ENCODE data around the gene RBM8A. TPM values are rescaled to one million over a fixed set of nuclear protein-coding genes. Genes with fewer than 3 reads are reported as not detected.

Gene RBM8A
- total RNA-seq, result 46.7 and 84.0 TPM in 2 replicates

GRCh38 chr1:145927063-145927886 is at the start of gene RBM8A:
Gene RBM8A (minus strand): TSS chr1:145927484. CDS start chr1:145927426, 58 bp downstream.

GRCh38 chr1:145964328-145965118 is 37.2 kb upstream of the RBM8A start, which contains the start of the genes ANKRD34A and POLR3GL:
Gene ANKRD34A (minus strand): TSS chr1:145964575. CDS start chr1:145961759, 2,816 bp downstream.
Gene POLR3GL (plus strand): TSS chr1:145964690. CDS start chr1:145974866, 10,176 bp downstream.

GRCh38 chr1:145957443-145958319 is 30.4 kb upstream of the RBM8A start, which contains the start of gene LIX1L:
Gene LIX1L (minus strand): TSS chr1:145958017. CDS start chr1:145957927, 90 bp downstream.

GRCh38 chr1:145918144-145918991 is 8.9 kb downstream of the RBM8A start, which contains the start of gene PEX11B:
Gene PEX11B (minus strand): TSS chr1:145918717. CDS start chr1:145918688, 29 bp downstream.

GRCh38 chr1:145885738-145886287 is 41.5 kb downstream of the RBM8A start, which contains the start of gene ANKRD35:
Gene ANKRD35 (minus strand): TSS chr1:145885866. CDS start chr1:145885758, 108 bp downstream.

Other genes with a start within 250 kb of the RBM8A start
- 190 and 204 TPM in 2 replicates for gene PDZK1, start 220.1 kb downstream of the RBM8A start, total RNA-seq
- under 0.01 TPM in 1 of 2 replicates, not detected in the other for gene CD160, start 208.0 kb downstream of the RBM8A start, total RNA-seq
- 10.5 and 11.8 TPM in 2 replicates for gene RNF115, start 103.4 kb downstream of the RBM8A start, total RNA-seq
- gene POLR3C, start 103.3 kb downstream of the RBM8A start, total RNA-seq, result 36.2 and 41.6 TPM in 2 replicates
- gene NUDT17, start 81.9 kb downstream of the RBM8A start, total RNA-seq, result 2.7 and 3.0 TPM in 2 replicates
- gene PIAS3, start 68.4 kb downstream of the RBM8A start, total RNA-seq, result 35.4 and 41.2 TPM in 2 replicates
- gene ANKRD35, start 41.6 kb downstream of the RBM8A start, total RNA-seq, result 2.0 and 7.9 TPM in 2 replicates
- 0.33 and 0.79 TPM in 2 replicates for gene ITGA10, start 17.4 kb downstream of the RBM8A start, total RNA-seq
- gene PEX11B, start 8.8 kb downstream of the RBM8A start, total RNA-seq, result 29.1 and 30.7 TPM in 2 replicates
- 7.9 and 12.5 TPM in 2 replicates for gene LIX1L, start 30.5 kb upstream of the RBM8A start, total RNA-seq
- 0.22 and 0.39 TPM in 2 replicates for gene ANKRD34A, start 37.1 kb upstream of the RBM8A start, total RNA-seq
- gene POLR3GL, start 37.2 kb upstream of the RBM8A start, total RNA-seq, result 5.5 and 6.8 TPM in 2 replicates
- gene TXNIP, start 69.1 kb upstream of the RBM8A start, total RNA-seq, result 161 and 941 TPM in 2 replicates
- gene HJV, start 94.3 kb upstream of the RBM8A start, total RNA-seq, result not detected in 2 replicates
- gene NBPF10, start 217.3 kb upstream of the RBM8A start, total RNA-seq, result 0.65 and 1.6 TPM in 2 replicates

Data from placental epithelial cell (primary cell).